ENCODE results near the gene PRDX2.

PRDX2 gene

DNA sequence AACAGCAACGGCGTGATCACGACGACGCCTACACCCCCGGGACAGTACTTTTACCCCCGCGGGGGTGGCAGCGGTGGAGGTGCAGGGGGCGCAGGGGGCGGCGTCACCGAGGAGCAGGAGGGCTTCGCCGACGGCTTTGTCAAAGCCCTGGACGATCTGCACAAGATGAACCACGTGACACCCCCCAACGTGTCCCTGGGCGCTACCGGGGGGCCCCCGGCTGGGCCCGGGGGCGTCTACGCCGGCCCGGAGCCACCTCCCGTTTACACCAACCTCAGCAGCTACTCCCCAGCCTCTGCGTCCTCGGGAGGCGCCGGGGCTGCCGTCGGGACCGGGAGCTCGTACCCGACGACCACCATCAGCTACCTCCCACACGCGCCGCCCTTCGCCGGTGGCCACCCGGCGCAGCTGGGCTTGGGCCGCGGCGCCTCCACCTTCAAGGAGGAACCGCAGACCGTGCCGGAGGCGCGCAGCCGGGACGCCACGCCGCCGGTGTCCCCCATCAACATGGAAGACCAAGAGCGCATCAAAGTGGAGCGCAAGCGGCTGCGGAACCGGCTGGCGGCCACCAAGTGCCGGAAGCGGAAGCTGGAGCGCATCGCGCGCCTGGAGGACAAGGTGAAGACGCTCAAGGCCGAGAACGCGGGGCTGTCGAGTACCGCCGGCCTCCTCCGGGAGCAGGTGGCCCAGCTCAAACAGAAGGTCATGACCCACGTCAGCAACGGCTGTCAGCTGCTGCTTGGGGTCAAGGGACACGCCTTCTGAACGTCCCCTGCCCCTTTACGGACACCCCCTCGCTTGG is 9.3 kb downstream of the PRDX2 start:
- DNase-seq: peak; percentile 77

DNA sequence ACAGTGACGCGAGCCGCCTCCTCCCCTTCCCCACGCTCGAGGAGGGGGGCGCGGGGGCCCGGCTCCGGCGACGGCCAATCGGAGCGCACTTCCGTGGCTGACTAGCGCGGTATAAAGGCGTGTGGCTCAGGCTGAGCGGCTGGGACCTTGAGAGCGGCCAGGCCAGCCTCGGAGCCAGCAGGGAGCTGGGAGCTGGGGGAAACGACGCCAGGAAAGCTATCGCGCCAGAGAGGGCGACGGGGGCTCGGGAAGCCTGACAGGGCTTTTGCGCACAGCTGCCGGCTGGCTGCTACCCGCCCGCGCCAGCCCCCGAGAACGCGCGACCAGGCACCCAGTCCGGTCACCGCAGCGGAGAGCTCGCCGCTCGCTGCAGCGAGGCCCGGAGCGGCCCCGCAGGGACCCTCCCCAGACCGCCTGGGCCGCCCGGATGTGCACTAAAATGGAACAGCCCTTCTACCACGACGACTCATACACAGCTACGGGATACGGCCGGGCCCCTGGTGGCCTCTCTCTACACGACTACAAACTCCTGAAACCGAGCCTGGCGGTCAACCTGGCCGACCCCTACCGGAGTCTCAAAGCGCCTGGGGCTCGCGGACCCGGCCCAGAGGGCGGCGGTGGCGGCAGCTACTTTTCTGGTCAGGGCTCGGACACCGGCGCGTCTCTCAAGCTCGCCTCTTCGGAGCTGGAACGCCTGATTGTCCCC is 10.1 kb downstream of the PRDX2 start, which contains the start of gene JUNB:
Gene JUNB (plus strand): TSS at position 142 of the 706 bp plus-strand sequence. CDS start 286 bp downstream, at position 428.
- peak; percentile 94 for DNase-seq

DNA sequence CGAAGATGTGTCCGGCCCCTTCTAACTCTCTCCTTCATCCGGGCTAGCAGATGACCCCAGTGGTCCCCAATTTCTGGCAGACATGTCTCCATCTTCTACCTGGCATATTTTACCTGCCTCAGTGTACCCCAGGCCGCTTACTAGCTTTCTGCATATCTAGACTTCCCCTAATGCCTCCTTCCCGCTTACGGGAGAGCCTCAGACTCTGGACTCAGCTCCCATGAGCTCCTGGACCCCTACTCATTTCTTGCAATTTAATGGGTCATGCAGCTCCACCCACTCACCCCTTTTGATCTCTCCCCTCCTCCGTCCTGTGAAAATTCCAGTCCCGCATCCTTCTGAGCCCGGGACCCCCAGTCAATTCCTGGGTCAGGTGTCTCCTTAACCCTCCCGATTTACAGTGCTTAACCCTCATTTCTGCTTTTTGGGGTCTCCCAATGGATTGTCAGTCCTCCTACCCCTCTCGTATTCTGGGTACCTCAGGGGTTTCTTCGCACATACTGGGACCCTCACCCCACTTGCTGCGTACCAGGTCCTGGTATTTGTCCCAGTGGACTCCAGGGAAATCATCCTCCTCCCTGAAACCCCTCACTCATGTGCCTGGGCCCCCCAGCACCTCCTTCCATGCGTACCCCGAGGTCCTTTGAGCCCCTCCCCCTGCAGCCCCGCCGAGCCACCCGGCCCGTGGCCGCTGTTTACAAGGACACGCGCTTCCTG is 10.8 kb downstream of the PRDX2 start:
- DNase-seq: no peak

DNA sequence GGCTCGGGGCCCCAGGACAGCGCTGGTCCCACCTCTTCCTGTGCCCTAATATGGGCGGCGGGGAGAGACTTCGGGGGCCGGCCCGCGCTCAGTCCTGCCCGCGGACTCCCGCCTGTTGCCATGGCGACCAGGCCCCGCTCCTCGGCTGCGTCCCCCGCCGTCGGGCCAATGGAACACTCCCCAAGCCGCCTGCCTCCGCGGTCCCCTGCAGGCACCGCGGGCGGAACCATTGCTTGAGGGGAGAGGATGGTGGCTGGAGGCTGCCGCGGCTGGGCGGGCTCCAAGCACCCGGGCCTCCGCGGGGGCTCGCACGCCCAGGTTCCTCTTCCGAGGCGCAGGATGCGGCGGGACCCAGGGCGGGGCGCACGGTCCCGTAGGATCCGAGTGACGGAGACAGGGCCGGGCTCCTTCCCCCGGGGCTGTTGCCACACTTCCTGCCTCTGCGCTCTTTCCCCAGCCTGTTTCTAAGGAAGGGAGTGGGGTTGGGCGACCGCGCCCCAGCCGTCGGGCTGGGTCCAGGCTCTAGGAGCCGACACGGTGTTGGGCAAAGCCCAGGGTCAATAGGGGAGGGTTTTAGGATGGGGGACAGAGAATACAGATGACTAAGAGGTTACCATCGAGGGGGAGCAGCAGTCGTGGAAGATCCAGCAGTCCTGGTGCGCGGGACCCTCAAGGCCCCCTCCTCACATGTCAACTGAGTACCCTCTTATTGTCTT is 11.5 kb downstream of the PRDX2 start:
- peak; percentile 97 for DNase-seq

DNA sequence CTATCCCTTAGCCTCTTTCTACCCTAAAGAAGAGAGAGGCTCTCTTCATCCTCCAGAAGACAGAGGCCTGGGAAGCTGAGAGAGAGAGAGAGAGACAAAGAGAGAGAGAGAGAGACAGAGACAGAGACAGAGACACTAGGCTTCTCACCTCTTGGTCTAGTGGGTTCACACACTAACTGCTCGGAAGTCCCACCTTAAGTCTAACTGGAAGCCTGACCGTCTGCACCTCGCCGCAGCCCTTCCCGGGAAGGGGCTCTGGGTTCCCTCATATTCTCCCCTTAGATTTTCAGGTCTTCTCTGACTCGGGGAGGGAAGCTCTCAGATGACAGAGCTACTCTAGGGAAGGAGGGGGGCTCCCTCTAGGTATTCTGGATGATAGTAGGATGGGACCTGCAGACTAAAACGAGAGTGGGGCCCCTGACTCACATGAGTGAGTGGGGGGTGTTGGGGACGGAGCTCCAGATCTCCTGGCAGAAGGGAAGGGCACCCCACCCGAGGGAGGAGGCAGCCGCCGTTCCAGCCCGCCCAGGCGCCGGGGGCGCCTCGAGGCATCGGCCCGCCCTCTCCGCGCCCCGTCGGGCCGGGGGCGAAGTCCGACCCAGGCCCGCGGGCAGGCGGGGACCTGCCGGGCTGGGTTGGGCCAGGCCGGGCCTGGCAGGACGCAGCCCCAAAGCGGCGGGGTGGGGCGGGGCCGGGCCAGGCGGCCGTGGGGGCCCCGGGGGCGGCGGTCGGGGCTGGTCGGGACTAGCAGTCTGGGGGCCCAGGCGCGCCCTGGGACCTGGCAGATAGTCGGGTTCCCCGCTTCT is 12.3 kb downstream of the PRDX2 start:
- no peak for DNase-seq

DNA sequence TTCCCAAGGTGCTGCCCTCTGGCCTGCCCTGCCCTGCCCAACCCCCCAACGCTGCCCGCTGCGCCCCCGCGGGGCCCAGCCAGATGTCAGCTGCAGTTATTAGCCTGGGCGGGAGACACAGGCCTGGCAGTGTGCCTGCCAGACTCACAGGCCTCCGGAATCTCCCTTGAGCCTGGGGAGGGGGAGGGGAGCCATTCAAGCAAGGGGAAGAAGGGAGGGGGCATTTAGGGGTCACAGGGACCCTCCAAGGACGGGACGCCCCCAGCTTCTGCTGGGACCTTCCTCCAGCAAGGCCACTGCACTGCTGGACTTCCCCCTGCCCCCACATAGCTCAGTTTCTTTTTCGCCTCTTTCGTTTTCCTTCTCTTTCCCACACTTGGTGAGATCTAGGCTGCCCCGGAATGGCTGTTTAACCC is 12.9 kb downstream of the PRDX2 start:
- DNase-seq: no peak

DNA sequence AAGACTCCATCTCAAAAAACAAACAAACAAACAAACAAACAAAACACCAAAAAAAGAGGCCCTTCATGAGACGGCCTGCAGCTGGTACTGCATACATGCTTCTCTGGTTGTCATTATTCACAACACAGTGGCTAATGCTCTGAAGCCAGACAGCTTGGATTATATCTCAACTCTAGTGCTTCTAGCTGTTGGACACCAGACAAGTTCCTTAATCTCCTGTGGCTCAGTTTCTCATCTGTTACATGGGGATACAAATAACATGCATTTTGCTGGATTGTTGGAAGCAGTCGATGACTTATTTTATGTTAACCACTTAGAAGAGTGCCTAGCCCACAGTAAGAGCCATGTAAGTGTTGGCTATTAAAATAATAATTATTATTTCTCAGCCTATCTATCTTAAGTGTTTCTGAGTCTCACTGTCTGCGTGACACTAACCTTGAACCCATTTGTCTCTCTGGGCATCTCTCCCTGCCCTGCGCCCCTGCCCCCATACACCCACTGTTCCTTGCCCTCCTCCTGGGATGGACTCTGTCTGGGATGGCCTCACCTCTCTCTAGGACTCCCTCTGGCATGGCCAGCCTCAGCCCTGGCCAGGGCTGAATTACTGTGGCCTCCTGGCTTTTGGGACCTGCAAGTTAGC is 13.4 kb downstream of the PRDX2 start:
- DNase-seq: no peak

DNA sequence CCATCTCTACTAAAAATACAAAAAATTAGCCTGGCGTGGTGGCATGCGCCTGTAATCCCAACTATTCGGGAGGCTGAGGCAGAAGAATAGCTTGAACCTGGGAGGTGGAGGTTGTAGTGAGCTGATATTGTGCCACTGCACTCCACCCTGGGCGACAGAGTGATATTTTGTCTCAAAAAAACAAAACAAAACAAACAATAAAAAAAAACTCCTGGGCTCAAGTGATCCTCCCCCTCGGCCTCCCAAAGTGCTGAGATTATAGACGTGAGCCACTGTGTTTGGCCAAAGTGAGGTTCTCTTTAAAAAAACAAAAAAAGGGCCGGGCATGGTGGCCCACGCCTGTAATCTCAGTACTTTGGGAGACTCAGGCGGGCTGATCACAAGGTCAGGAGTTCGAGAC is 14.1 kb downstream of the PRDX2 start:
- DNase-seq: no peak

DNA sequence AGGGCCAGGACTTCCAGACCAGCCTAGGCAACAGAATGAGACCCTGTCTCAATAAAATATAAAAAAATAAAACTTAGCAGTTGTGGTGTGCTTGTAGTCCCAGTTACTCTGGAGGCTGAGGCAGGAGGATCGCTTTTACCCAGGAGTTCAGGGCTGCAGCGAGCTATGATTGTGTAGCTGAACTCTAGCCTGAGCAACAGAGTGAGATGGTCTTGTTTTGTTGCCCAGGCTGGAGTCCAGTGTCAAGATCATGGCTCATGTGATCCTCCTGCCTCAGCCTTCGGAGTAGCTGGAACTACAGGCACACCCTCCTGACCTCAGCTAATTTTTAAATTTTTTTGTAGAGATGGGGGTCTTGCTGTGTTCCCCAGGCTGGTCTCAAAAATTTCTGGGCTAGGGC is 14.6 kb downstream of the PRDX2 start:
- no peak for DNase-seq

DNA sequence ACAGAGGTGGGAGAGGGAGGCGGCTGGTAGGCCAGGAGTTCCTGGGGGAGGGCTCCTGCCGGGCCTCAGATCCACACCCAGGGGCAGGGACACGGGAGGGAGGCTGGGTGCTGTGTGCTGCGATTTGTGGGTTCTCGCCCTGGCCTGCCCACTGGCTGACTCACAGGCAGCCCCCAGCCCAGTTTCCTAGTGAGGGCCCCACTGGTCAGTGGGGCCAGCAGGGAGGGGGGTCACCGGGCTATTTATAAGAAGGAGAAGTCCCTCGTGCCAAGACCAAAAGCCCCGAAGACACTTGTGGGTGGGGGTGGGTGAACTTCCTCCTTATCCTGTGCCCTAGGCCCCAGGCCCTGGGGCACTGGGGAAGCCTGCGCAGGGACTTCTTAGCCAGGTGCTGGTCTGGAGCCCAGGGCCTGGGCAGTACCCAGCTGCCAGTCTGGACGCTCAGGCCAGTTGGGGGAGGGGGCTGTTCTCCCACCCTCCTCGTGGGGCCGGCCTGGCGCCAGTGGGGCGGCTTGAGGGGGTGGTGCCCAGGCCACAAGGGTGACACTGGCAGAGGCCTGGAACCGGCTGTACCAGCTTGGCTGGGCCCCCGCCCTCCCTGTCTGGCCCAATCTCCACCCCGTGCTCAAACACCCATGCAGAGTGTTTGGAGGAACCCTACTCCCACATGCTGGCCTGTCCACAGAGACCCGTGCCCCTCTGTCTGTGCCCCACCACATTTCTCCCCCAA is 15.3 kb downstream of the PRDX2 start:
- DNase-seq: no peak

DNA sequence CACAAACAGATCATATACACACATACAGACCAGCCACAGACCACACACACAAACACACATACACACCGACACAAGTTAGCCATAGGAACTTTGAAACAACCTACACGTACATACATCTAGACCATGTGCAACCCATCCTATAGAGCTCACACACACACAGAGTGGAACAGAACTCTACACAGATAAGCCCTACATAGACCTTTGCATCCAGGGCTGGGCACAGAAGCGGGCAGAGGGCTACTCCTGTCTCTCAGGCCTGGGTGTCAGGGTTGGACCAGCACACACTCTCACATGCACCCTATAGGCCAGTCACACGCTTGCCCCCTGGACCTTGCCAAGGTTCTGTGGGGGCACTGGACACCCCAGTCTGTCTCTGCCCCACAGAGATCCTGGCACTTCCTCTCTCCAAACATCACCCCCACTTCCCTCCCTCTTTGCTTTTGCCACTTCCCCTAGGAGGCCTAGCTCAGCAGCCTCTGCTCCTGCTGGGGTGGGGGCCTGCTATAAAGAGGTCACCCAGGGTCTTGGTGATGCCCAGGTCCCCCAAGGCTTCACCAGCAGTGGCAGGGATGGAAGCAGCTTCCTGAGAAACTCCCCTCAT is 16.1 kb downstream of the PRDX2 start:
- DNase-seq: no peak

DNA sequence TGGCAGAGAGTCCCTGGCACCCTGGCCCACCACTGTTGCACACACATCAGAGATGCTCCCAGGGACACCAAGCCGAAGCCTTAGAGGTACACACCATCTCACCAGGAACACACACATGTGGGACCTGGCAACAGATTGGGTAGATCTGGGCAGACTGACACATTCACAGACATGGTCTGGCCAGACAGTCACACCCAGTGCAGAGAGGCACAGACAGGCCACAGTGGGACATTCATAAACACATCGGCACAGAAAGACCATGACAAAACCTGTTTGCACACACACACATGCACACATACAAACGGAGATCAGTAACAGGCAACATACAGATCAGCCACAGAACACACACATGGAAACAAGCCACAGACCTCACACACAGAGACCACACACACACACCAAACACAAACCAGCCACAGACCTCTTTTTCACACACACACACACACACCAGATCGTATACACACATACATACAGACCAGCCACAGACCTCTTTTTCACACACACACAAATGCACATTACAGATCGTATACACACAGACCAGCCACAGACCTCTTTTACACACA is 16.6 kb downstream of the PRDX2 start:
- DNase-seq: no peak

DNA sequence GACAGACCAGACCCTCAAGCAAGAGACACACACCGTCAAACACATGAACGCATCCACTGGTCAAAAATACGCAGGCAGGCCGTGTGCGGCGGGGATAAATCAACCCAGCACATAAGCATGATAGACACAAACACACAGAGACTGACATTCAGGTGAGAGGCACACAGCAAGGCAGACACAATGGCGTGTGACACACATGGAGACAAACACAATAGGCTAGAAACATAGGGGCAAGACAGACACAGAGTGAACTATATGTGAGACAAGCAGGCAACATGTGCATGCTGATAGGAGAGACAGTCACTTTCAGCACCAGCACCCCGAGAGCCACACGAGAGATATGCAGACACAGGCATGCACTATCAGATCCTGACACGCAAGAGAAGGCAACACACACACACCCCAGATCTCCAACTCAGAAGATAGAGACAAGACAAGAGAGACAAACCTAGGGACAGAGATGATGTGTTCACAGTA is 17.2 kb downstream of the PRDX2 start:
- DNase-seq: no peak

DNA sequence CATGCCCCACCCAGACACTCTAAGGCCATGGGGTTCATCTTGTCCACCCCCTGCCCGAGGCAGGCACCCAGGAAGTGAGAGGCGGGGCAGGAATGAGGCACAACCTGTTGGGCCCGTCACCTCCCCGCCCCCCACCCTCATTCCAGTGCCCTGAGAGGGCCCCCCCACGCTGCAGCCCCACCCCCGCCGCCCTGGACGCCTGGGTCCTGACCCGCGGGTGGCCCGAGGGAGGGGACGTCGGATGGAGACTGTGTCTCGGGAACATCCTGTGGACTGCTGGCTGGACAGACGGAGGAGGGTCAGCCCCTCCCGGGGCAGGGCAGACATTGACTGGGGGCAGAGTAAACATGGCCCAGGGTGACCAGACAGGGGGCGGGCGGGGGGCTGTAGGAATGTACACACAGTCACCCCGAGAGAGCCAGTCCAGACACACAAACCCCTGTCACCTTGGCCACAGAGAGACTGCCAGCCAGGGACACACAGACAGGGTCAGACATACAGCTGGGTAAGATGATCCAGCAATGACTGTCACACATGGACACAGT is 17.7 kb downstream of the PRDX2 start:
- no peak for DNase-seq

DNA sequence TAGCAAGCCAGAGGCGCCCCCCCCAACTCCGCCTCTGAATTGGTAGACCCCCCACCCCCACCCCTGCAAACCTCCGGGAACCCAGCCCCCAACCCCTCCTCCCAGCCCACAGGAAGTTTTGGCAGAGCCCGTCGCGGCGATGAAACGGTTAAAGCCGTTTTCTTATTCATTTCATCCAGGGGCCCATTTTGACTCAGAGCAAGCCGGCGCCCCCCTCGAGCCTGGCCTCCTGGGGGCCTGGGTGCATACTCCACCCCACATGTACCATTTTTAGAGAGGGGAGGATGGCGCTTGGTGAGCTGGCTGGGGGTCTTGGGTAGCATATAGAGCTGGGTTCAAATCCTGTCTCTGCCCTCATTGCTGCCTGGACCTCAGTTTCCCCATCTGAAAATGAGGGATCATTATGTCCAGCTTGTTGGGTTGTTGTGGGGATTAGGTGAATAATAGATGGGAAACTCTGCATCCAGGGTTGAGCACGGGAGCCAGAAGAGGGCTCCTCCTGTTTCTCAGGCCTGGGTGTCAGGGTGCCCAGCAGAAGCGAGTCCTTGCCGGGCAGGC is 18.2 kb downstream of the PRDX2 start:
- DNase-seq: no peak

DNA sequence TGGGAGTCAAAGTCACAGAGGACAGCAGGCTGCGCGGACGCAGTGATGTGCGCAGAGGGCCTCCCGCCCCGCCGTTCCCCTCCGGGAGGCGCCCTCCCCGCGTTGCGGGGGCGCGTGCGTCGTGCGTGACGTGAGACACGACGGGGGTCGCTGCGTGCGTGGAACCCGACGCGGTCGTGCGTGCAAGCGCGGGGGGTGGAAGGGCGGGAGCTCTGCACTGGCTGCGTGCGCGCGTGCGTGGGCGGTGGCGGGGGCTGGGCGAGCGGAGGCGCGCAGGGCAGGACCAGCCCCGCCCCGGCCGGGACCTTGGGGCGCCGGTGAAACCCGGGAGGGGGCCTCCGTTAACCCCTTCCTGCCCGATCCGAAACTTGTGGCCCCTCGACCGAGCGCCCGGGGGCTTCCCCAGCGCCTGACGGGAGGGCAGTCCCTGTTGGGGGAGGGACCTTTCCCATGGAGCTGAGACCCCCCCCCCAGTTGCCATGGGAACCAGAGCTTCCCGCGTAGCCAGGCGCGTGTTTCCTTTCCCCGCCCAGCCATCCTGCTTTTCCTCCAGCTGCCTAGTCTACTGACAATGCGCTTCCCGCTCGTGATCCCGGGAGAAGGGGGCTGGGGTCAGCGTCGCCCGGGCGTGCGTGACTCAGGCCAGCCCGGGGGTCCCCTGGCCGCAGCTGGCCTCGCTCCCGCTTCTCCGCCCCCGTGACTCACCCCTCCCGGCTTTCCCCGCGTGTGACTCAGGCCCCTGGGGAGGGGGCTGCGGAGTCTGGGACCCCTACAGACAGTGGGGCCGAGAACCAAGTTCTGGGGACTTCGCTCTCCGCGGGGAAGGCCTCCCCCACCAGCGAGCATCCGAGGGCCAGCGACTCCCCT is 18.9 kb downstream of the PRDX2 start:
- peak; percentile 68 for DNase-seq

DNA sequence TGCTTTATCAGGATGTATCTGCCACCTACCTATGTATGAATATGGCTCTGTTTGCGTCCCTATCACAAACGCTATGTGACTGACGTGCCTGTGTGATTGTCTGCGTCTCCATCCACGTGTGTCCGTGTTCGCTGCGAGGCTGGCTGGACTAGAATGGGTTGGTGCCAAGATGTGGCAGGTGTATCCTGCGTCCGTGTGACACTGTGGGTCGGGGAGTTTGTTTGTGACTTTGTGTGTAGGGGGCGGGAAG is 19.5 kb downstream of the PRDX2 start:
- no peak for DNase-seq

DNA sequence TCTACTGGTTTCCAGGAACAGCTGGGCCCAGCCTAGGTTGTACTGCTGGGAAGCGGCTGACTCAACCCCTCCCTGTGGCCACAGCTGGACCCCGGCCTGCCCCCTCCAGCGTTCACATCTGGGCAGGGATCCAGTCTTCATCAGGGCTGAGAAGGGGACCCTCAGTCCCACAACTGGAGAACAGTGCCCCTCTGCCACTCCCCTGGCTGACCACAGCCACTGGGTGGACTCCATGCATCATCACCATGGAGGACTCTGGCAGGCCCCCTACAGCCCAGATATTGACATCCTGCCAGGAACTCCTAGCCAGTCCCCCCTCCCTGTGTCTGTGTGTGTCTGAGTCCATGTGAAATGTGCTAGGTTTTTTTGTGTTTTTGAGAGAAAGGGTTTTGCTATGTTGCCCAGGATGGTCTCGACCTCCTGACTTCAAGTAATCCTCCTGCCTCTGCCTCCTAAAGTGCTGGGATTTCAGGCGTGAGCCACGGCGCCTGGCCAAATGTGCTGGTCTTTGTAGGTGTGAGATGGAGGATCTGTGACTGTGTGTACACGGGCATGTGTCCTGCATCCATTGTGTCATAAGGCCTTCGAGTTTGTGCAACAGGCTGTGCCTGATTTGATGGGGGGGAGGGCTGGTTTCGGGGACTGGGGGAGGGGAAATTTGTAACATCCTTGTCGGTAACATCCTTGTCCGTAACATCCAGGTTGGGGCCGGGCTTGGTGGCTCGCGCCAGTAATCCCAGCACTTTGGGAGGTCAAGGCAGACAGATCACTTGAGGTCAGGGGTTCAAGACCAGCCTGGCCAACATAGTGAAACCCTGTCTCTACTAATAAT is 22.2 kb downstream of the PRDX2 start:
- DNase-seq: no peak

Data from NK-92 treated with Interleukin-12 subunit alpha and Interleukin-12 subunit beta, amount 100 ng/mL, for 24 hours (cell line).